ENCODE results near the gene PROX2. TPM values are rescaled to one million over a fixed set of nuclear protein-coding genes. Genes with fewer than 3 reads are reported as not detected.

The PROX2 gene
- polyA plus RNA-seq, 1 donor (not counting 4 experiments of a cell fraction or from before 2014, with no cell fraction given), result not detected

- H3K79me2 ChIP-seq (ENCODE audit: control insufficient read depth, insufficient read depth, low read length), result peaks cover 47% of the 10 kb centered on the region
- peak within 1 kb of the TSS; percentile 98 for H3K4me2 ChIP-seq (ENCODE audit: control insufficient read depth, extremely low read depth, insufficient read depth, low read depth, low read length)
- peaks cover 4 to 20% of the 10 kb centered on the region in 2 experiments for H3K36me3 ChIP-seq (ENCODE audit: control insufficient read depth in 2 of 2, extremely low read depth in 1 of 2, insufficient read depth in 2 of 2, low read length in 2 of 2)
- peak within 1 kb of the TSS; percentile 68 to 85 (median 69) for H3K4me3 ChIP-seq (ENCODE audit: control insufficient read depth in 2 of 3, extremely low read depth in 1 of 3, insufficient read depth in 2 of 3, low read depth in 1 of 3, low read length in 3 of 3)
- TF ChIP-seq CTCF (optimal IDR thresholded peaks at IDR 0.05 in 1 of 3, IDR thresholded peaks at IDR 0.05 in 1 of 3, conservative IDR thresholded peaks at IDR 0.05 in 1 of 3; ENCODE audit: extremely low read depth in 1 of 3, insufficient read depth in 2 of 3, low read length in 3 of 3), result no peak
- no peak for TF ChIP-seq EZH2 (IDR thresholded peaks at IDR 0.05; ENCODE audit: low read length)
- H3K9me1 ChIP-seq (ENCODE audit: control insufficient read depth, extremely low read depth, insufficient read depth, low read length), result peaks cover 5% of the 10 kb centered on the region
- dilution Hi-C loops (cut with MboI; ENCODE audit: extremely low pct_ligation_motif_present, low sequenced_read_pairs), result no loop called here
- H3K9me3 ChIP-seq (ENCODE audit: control insufficient read depth, low read depth, low read length), result no peaks in the 10 kb centered on the region
- peak within 1 kb of the TSS; percentile 93 for H3K9ac ChIP-seq (ENCODE audit: control insufficient read depth, extremely low read depth, insufficient read depth, low read length)
- H4K20me1 ChIP-seq (ENCODE audit: control insufficient read depth, extremely low read depth, insufficient read depth, low read length), result peaks cover 19% of the 10 kb centered on the region
- peak within 1 kb of the TSS; percentile 69 for H3K27ac ChIP-seq (ENCODE audit: control insufficient read depth, insufficient read depth, low read length)
- H2AFZ ChIP-seq (ENCODE audit: control insufficient read depth, low read length), result peak within 1 kb of the TSS; percentile 99
- H3K4me1 ChIP-seq (ENCODE audit: control insufficient read depth, extremely low read depth, insufficient read depth, low read length), result peaks cover 34% of the 10 kb centered on the region
- H3K27me3 ChIP-seq (ENCODE audit: control insufficient read depth, extremely low read depth, insufficient read depth, low read length), result no peaks in the 10 kb centered on the region
- FAIRE-seq (no peak), DNase-seq (ENCODE audit: low read depth, low spot score) (no peak)
Observed at GRCh38 chr14:74881431-74882102, 5.6 kb upstream of the PROX2 start, which contains the start of gene DLST. DLST (plus strand) TSS chr14:74881916; CDS start chr14:74881954, 38 bp downstream.

GRCh38 chr14:74879427-74880182 is 3.7 kb upstream of the PROX2 start:
- Histone ChIP-seq H3K4me1 (ENCODE audit: control insufficient read depth, extremely low read depth, insufficient read depth, low read length) (peaks cover 19% of the 10 kb centered on the region), H2AFZ (ENCODE audit: control insufficient read depth, low read length) (no peak overlapping the region), H3K9me3 (ENCODE audit: control insufficient read depth, low read depth, low read length) (no peaks in the 10 kb centered on the region), H3K4me2 (ENCODE audit: control insufficient read depth, extremely low read depth, insufficient read depth, low read depth, low read length) (no peak overlapping the region), H3K4me3 (ENCODE audit: control insufficient read depth in 2 of 3, extremely low read depth in 1 of 3, insufficient read depth in 2 of 3, low read depth in 1 of 3, low read length in 3 of 3) (no peak overlapping the region), H3K27ac (ENCODE audit: control insufficient read depth, insufficient read depth, low read length) (no peak overlapping the region), H3K27me3 (ENCODE audit: control insufficient read depth, extremely low read depth, insufficient read depth, low read length) (peaks cover 4% of the 10 kb centered on the region), H3K9me1 (ENCODE audit: control insufficient read depth, extremely low read depth, insufficient read depth, low read length) (peaks cover 5% of the 10 kb centered on the region), H4K20me1 (ENCODE audit: control insufficient read depth, extremely low read depth, insufficient read depth, low read length) (peaks cover 11% of the 10 kb centered on the region), H3K36me3 (ENCODE audit: control insufficient read depth in 2 of 2, extremely low read depth in 1 of 2, insufficient read depth in 2 of 2, low read length in 2 of 2) (peaks cover 0 to 6% of the 10 kb centered on the region in 2 experiments), H3K79me2 (ENCODE audit: control insufficient read depth, insufficient read depth, low read length) (peaks cover 27% of the 10 kb centered on the region), H3K9ac (ENCODE audit: control insufficient read depth, extremely low read depth, insufficient read depth, low read length) (no peak overlapping the region)
- FAIRE-seq, result no peak
- dilution Hi-C loops (cut with MboI; ENCODE audit: extremely low pct_ligation_motif_present, low sequenced_read_pairs), result no loop called here
- no peak for DNase-seq (ENCODE audit: low read depth, low spot score)
- TF ChIP-seq CTCF (optimal IDR thresholded peaks at IDR 0.05 in 1 of 3, IDR thresholded peaks at IDR 0.05 in 1 of 3, conservative IDR thresholded peaks at IDR 0.05 in 1 of 3; ENCODE audit: extremely low read depth in 1 of 3, insufficient read depth in 2 of 3, low read length in 3 of 3) (no peak), EZH2 (IDR thresholded peaks at IDR 0.05; ENCODE audit: low read length) (no peak)
